Activated T-cell treated with anti-CD3 and anti-CD28 coated beads, Interleukin-2, amount 50 U/mL, for 72 hours (primary cell): ENCODE measurements around the gene CDH6. TPM values are rescaled to one million over a fixed set of nuclear protein-coding genes. Genes with fewer than 3 reads are reported as not detected.
A peak's percentile ranks its signal among the peaks of the same experiment; 100 is the strongest.

Source experiments
- ATAC-seq, 2 donors: fragments of 150-1000 bp; cut with Tn5 transposase; replicated peaks in 1 of 2; 2 replicates each; pipeline ENCODE4 v1.10.0; 2021; ENCODE audit warnings: moderate library complexity in 2 of 2, mild to moderate bottlenecking in 1 of 2
- DNase-seq, 2 donors: peaks; one replicate each; pipeline ENCODE4 v3.0.0; 2021 to 2022; ENCODE audit warnings: mixed read lengths in 1 of 2
- H3K27ac Mint-ChIP-seq: one replicate; pipeline ENCODE4 v1.8.0; 2022; ENCODE audit warnings: mild to moderate bottlenecking, moderate library complexity, mixed read lengths
- H3K27me3 Mint-ChIP-seq: one replicate; pipeline ENCODE4 v1.8.0; 2022; ENCODE audit warnings: low read depth, mixed read lengths
- H3K36me3 Mint-ChIP-seq, 2 donors: one replicate each; pipeline ENCODE4 v1.8.0; 2022; ENCODE audit warnings: mixed read lengths in 2 of 2, mild to moderate bottlenecking in 1 of 2; ENCODE audit not compliant: insufficient read depth in 2 of 2
- H3K4me1 Mint-ChIP-seq: one replicate; pipeline ENCODE4 v1.8.0; 2022; ENCODE audit warnings: low read depth, mixed read lengths
- H3K4me3 Mint-ChIP-seq, 2 donors: one replicate each; pipeline ENCODE4 v1.8.0; 2022; ENCODE audit warnings: mild to moderate bottlenecking in 2 of 2, mixed read lengths in 2 of 2, moderate library complexity in 2 of 2
- H3K9me3 Mint-ChIP-seq, 2 donors: one replicate each; pipeline ENCODE4 v1.8.0; 2022; ENCODE audit warnings: mixed read lengths in 2 of 2
- total RNA-seq, 2 donors: library from RNA; stranded (reverse); gene quantifications; one replicate each; pipeline ENCODE4 v1.2.3, GENCODE V29; 2022

Gene CDH6
- total RNA-seq = not detected

- peaks cover 8% of the 10 kb centered on the region for H3K4me1 Mint-ChIP-seq
- peak within 1 kb of the TSS; percentile 40 to 44 for H3K4me3 Mint-ChIP-seq
- H3K27me3 Mint-ChIP-seq = peaks cover 55% of the 10 kb centered on the region
- peaks cover 1 to 2% of the 10 kb centered on the region in 2 donors for H3K36me3 Mint-ChIP-seq
- DNase-seq (no peak), ATAC-seq (peak in 1 of 2 donors; percentile 24)
- no peaks in the 10 kb centered on the region for H3K9me3 Mint-ChIP-seq
- H3K27ac Mint-ChIP-seq = no peak within 1 kb of the TSS
Measured at GRCh38 chr5:31193591-31194467, at the start of gene CDH6. TSS of gene CDH6 (plus strand) at chr5:31193686. CDS start at chr5:31267474, 73,788 bp downstream.

DNA sequence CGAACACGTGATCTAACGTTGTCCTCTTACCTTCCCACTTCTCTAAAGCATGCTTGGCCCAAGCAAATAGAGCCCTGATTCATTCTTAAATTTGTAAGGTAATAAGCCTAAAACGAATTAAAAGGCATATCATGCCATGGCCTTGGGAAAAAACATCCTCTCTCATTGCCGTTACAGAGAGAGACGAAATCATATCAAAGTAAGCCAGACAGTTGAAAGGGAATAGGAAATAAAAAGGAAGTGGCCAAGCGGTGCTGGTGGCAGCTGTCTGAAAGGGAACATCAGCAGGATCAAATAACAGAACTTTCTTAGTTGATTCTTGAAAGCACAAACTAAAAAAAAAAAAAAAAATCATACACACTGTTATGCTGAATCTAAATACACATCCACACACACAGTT lies 49.1 kb upstream of the CDH6 start:
- H3K4me1 Mint-ChIP-seq = no peaks in the 10 kb centered on the region
- DNase-seq = no peak
- H3K9me3 Mint-ChIP-seq = no peaks in the 10 kb centered on the region
- H3K27me3 Mint-ChIP-seq = no peaks in the 10 kb centered on the region
- H3K27ac Mint-ChIP-seq = no peak overlapping the region
- H3K4me3 Mint-ChIP-seq = no peak overlapping the region
- no peak for ATAC-seq
- H3K36me3 Mint-ChIP-seq = no peaks in the 10 kb centered on the region

GRCh38 chr5:31148959-31149475 lies 44.5 kb upstream of the CDH6 start:
- Mint-ChIP-seq H3K9me3 (peaks cover 1 to 2% of the 10 kb centered on the region in 2 donors), H3K36me3 (no peaks in the 10 kb centered on the region), H3K4me3 (no peak overlapping the region), H3K27ac (no peak overlapping the region), H3K27me3 (no peaks in the 10 kb centered on the region), H3K4me1 (no peaks in the 10 kb centered on the region)
- no peak for DNase-seq
- no peak for ATAC-seq

DNA sequence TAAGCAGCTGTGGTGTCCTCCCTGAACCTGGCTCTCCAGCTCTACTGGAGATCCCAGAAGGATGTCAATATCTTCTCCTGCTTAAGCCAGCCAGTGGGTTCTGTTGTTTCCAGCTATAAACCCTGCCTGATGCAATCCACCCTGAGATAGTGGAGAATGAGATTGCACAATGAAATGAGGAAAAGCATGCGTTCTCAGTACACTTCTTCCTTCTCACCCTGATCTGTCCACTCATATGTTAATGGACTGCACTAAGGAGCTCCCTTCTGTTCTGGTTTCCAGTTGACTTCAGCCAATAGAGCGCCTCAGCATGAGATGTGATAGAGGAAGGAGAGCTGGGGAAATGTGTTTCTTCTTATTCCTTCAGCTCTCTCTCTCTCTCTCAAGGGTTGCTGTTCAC lies 40.0 kb upstream of the CDH6 start:
- Mint-ChIP-seq H3K27me3 (no peaks in the 10 kb centered on the region), H3K4me1 (no peaks in the 10 kb centered on the region), H3K9me3 (peaks cover 2 to 4% of the 10 kb centered on the region in 2 donors), H3K36me3 (no peaks in the 10 kb centered on the region), H3K4me3 (no peak overlapping the region), H3K27ac (no peak overlapping the region)
- DNase-seq (no peak), ATAC-seq (no peak)

DNA sequence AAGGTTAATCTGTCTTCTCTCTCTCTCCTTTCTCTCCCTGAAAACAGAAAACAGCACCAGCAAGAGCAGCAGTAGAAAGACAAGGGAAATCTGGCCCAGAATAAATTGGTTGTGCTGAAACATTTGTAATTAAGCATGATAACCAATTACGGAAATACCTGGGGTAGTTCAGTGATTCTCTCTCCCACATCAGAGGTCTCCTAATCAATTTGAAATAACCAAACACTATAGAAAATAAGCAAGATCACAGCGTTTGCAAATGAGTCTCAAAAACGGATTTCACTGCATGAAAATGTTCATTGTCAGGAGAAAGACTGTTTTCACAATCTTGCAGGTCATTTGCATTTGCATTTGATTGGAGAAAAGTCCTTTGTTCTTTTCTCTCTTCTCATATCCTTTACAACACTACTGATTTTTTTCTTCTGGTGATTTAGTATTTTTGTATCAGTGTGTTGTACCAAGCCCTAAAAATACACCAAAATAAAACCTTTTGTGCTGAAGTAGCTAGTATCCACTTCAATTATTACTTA lies 36.8 kb upstream of the CDH6 start:
- DNase-seq (no peak), ATAC-seq (no peak)
- H3K27ac Mint-ChIP-seq = no peak overlapping the region
- no peaks in the 10 kb centered on the region for H3K36me3 Mint-ChIP-seq
- no peaks in the 10 kb centered on the region for H3K27me3 Mint-ChIP-seq
- no peaks in the 10 kb centered on the region for H3K4me1 Mint-ChIP-seq
- H3K9me3 Mint-ChIP-seq = peaks cover 0 to 8% of the 10 kb centered on the region in 2 donors
- no peak overlapping the region for H3K4me3 Mint-ChIP-seq

GRCh38 chr5:31157720-31158119 lies 35.8 kb upstream of the CDH6 start:
- Mint-ChIP-seq H3K27ac (no peak overlapping the region), H3K27me3 (no peaks in the 10 kb centered on the region), H3K4me1 (no peaks in the 10 kb centered on the region), H3K4me3 (no peak overlapping the region), H3K9me3 (peaks cover 0 to 6% of the 10 kb centered on the region in 2 donors), H3K36me3 (no peaks in the 10 kb centered on the region)
- DNase-seq = no peak
- no peak for ATAC-seq

DNA sequence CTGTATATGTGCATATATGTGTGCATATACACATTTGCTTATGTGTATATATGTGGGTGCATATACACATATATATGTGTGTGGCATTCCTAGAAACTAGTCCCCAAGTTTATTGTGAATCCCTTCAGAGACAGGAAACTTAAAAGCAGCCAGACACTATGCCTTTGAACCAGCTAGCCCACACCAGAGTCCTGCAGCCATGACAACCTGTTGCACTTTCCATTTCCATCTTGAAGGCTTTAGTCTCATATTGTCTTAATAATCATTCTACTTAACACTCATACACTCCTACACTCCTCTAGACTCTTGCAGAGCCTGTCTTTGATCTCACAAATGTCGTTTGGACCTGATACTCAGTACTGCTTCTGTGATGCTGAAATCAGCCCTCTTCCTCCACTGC lies 34.8 kb upstream of the CDH6 start:
- no peaks in the 10 kb centered on the region for H3K36me3 Mint-ChIP-seq
- H3K4me1 Mint-ChIP-seq = no peaks in the 10 kb centered on the region

DNA sequence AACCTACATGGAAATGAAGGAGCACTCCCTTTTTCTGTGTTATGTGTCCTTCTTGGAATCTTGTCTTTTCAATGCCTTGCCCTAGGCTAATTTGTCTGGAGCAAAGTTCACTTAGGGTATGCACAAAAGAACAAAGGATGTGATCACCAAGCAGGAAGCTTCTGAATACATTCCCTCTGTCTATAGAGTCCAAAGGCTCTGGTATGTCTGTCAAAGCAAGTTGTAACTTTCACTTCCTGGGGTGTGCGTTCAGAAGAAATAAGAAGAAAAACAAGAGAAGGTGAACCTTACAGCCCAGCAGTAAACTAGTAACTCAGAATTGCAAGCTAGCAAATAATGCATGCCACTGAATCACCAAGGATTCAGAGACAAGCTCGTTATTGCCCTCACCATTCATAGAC lies 31.7 kb upstream of the CDH6 start:
- Mint-ChIP-seq H3K27me3 (no peaks in the 10 kb centered on the region), H3K9me3 (peaks cover 0 to 5% of the 10 kb centered on the region in 2 donors), H3K27ac (no peak overlapping the region), H3K4me1 (no peaks in the 10 kb centered on the region), H3K36me3 (no peaks in the 10 kb centered on the region), H3K4me3 (no peak overlapping the region)
- ATAC-seq (no peak), DNase-seq (no peak)

More for the DNA sequence above, 34.8 kb upstream of the CDH6 start:
- no peak overlapping the region for H3K4me3 Mint-ChIP-seq
- H3K9me3 Mint-ChIP-seq = peaks cover 0 to 6% of the 10 kb centered on the region in 2 donors
- H3K27ac Mint-ChIP-seq = no peak overlapping the region
- ATAC-seq = no peak
- no peaks in the 10 kb centered on the region for H3K27me3 Mint-ChIP-seq
- no peak for DNase-seq

GRCh38 chr5:31165729-31166128 lies 27.8 kb upstream of the CDH6 start:
- Mint-ChIP-seq H3K27ac (no peak overlapping the region), H3K36me3 (no peaks in the 10 kb centered on the region), H3K9me3 (no peaks in the 10 kb centered on the region), H3K4me1 (no peaks in the 10 kb centered on the region), H3K4me3 (no peak overlapping the region), H3K27me3 (no peaks in the 10 kb centered on the region)
- DNase-seq = no peak
- ATAC-seq = no peak

GRCh38 chr5:31169379-31169778 lies 24.1 kb upstream of the CDH6 start:
- Mint-ChIP-seq H3K4me3 (no peak overlapping the region), H3K27ac (no peak overlapping the region), H3K27me3 (no peaks in the 10 kb centered on the region), H3K4me1 (no peaks in the 10 kb centered on the region), H3K36me3 (no peaks in the 10 kb centered on the region), H3K9me3 (no peaks in the 10 kb centered on the region)
- DNase-seq (no peak), ATAC-seq (no peak)

GRCh38 chr5:31172881-31173280 lies 20.6 kb upstream of the CDH6 start:
- H3K36me3 Mint-ChIP-seq = no peaks in the 10 kb centered on the region
- no peak for ATAC-seq
- no peak overlapping the region for H3K27ac Mint-ChIP-seq

GRCh38 chr5:31173614-31174013 lies 19.9 kb upstream of the CDH6 start:
- DNase-seq = no peak
- Mint-ChIP-seq H3K4me1 (no peaks in the 10 kb centered on the region), H3K36me3 (no peaks in the 10 kb centered on the region), H3K27ac (no peak overlapping the region), H3K27me3 (no peaks in the 10 kb centered on the region), H3K9me3 (peaks cover 0 to 3% of the 10 kb centered on the region in 2 donors), H3K4me3 (no peak overlapping the region)
- no peak for ATAC-seq

More at GRCh38 chr5:31172881-31173280, 20.6 kb upstream of the CDH6 start:
- no peak for DNase-seq
- Mint-ChIP-seq H3K4me1 (no peaks in the 10 kb centered on the region), H3K9me3 (peaks cover 0 to 3% of the 10 kb centered on the region in 2 donors), H3K27me3 (no peaks in the 10 kb centered on the region), H3K4me3 (no peak overlapping the region)

GRCh38 chr5:31181376-31181987 lies 12.0 kb upstream of the CDH6 start:
- Mint-ChIP-seq H3K4me1 (no peaks in the 10 kb centered on the region), H3K9me3 (no peaks in the 10 kb centered on the region), H3K27me3 (no peaks in the 10 kb centered on the region), H3K4me3 (no peak overlapping the region), H3K27ac (no peak overlapping the region), H3K36me3 (no peaks in the 10 kb centered on the region)
- ATAC-seq = no peak
- DNase-seq = no peak
